Uterine smooth muscle cell (primary cell): ENCODE data around the gene ATP12A. TPM values are rescaled to one million over a fixed set of nuclear protein-coding genes. Genes with fewer than 3 reads are reported as not detected.

Source experiments
- total RNA-seq: library from RNA; depleted of rRNA; stranded (reverse); fragments of >200 nt; gene quantifications from 2 replicates; pipeline ENCODE4 v1.2.3, GENCODE V29; 2014

ATP12A gene
- total RNA-seq: not detected in 2 replicates

DNA sequence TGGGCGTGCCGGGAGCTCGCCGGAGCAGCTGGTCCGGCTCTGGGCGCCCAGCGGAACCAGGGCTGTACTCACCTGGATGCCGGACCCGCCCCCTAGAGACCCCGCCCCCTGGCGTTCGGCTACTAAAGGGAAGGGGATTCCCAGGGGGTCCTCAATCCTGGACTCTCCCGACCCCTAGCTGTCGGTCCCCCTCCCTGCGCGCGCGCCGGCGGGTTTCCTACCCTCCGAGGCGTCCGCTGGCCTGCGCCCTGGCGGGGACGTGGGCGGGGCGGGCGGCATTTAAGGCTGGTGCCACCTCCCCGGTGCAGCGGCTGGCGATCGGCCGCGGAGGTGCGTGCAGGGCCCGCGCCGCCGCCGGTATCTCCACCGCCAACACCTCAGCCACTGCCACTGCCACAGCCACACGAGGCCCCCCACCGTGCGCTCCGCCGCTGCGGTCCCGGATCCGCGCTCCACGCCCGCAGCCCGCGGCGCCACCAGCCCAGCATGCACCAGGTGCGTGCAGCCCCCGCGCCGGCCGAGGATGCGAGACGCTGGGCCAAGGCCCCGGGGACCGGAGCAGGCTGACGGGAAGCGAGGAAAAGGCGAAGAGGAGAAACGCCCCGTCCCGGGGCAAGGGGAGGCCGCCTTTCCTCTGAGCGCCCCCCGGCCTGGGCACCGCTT, at the start of gene ATP12A:
ATP12A (plus strand) TSS at position 151 of the 663 bp plus-strand sequence; CDS start at position 487, 336 bp downstream.

Other genes with a start within 250 kb of the ATP12A start
- gene PARP4, start 167.6 kb upstream of the ATP12A start, total RNA-seq: 49.7 and 55.6 TPM in 2 replicates
- 0.12 TPM in 1 of 2 replicates, not detected in the other for gene RNF17, start 83.8 kb downstream of the ATP12A start, total RNA-seq